ENCODE results near the gene GIT1.

The GIT1 gene

GRCh38 chr17:29615492-29616299, 26.2 kb upstream of the GIT1 start:
- peak; percentile 90 for DNase-seq

GRCh38 chr17:29615048-29615385, 25.6 kb upstream of the GIT1 start:
- DNase-seq: peak; percentile 75

- no peak for DNase-seq
These were observed 25.1 kb upstream of the GIT1 start for GRCh38 chr17:29614349-29615047.

GRCh38 chr17:29613856-29614255, 24.4 kb upstream of the GIT1 start:
- no peak for DNase-seq

- peak; percentile 99 for DNase-seq
These were observed 23.9 kb upstream of the GIT1 start for GRCh38 chr17:29613352-29613837.

GRCh38 chr17:29612404-29613280, 23.2 kb upstream of the GIT1 start:
- DNase-seq: no peak

- DNase-seq: no peak
These were observed 22.6 kb upstream of the GIT1 start for GRCh38 chr17:29612094-29612403.

GRCh38 chr17:29611351-29612093, 22.1 kb upstream of the GIT1 start:
- no peak for DNase-seq

GRCh38 chr17:29610395-29610794, 20.9 kb upstream of the GIT1 start:
- DNase-seq: no peak

GRCh38 chr17:29608986-29609385, 19.5 kb upstream of the GIT1 start:
- no peak for DNase-seq

GRCh38 chr17:29607557-29608195, 18.2 kb upstream of the GIT1 start:
- no peak for DNase-seq

GRCh38 chr17:29603109-29603674, 13.7 kb upstream of the GIT1 start:
- no peak for DNase-seq

- DNase-seq: no peak
These were observed 8.1 kb upstream of the GIT1 start for GRCh38 chr17:29597361-29598172.

- DNase-seq: no peak
These were observed 7.4 kb upstream of the GIT1 start for GRCh38 chr17:29596811-29597210.

GRCh38 chr17:29595943-29596774, 6.7 kb upstream of the GIT1 start:
- DNase-seq: no peak

- no peak for DNase-seq
These were observed 5.9 kb upstream of the GIT1 start for GRCh38 chr17:29595107-29595942.

GRCh38 chr17:29594519-29595090, 5.2 kb upstream of the GIT1 start:
- DNase-seq: no peak

Data from stimulated activated CD8-positive, alpha-beta memory T cell treated with anti-CD3 and anti-CD28 coated beads, Interleukin-4, amount 100 ng/mL, for 48 hours (primary cell).